Right lobe of liver (tissue), 4 donors: ENCODE measurements around the gene COL3A1.

Experiments
- POLR2A ChIP-seq: fragments of 450-650 bp; IDR thresholded peaks from one replicate; pipeline ENCODE4 v1.6.1; 2017; ENCODE audit warnings: antibody characterized with exemption, mild to moderate bottlenecking
- TF ChIP-seq, protein P1 (sequence below), 4 donors: fragments of 200-600 bp in 3 of 4; fragments of 450-650 bp in 1 of 4; IDR thresholded peaks; one replicate each; pipeline versions ENCODE4 v1.5.1 to v1.8.0; 2016 to 2022; ENCODE audit warnings: antibody characterized with exemption in 4 of 4, mild to moderate bottlenecking in 2 of 4
- donor health status: DM: no; HTN: no; CAD: no.
- donor health status: DM: no; HTN: no; CAD: no.
- donor health status: DM: no; HTN: yes; CAD: no.

DNA sequence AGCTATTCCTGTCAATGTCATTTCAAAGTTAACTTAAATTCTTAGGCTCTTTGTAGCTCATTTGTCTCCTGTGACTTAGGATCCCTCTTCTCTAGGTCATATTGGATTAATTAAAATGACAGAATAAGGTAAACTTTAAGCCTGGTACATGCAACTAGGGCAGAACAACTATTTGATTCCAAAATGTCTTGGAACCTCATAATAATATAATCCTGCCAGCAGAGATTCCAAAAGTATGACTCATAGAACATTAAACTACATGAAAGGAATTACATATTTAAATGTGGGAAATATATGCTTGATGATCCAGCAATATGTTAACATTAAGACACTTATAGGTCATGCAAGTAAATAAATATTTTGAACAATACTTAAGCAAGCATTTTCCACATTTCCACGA lies 63.3 kb downstream of the COL3A1 start:
- TF ChIP-seq, protein P1, sequence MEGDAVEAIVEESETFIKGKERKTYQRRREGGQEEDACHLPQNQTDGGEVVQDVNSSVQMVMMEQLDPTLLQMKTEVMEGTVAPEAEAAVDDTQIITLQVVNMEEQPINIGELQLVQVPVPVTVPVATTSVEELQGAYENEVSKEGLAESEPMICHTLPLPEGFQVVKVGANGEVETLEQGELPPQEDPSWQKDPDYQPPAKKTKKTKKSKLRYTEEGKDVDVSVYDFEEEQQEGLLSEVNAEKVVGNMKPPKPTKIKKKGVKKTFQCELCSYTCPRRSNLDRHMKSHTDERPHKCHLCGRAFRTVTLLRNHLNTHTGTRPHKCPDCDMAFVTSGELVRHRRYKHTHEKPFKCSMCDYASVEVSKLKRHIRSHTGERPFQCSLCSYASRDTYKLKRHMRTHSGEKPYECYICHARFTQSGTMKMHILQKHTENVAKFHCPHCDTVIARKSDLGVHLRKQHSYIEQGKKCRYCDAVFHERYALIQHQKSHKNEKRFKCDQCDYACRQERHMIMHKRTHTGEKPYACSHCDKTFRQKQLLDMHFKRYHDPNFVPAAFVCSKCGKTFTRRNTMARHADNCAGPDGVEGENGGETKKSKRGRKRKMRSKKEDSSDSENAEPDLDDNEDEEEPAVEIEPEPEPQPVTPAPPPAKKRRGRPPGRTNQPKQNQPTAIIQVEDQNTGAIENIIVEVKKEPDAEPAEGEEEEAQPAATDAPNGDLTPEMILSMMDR (IDR thresholded peaks at IDR 0.05) = no peak
- TF ChIP-seq POLR2A = no peak
